ENCODE data around the gene EP400.

EP400 gene

DNA sequence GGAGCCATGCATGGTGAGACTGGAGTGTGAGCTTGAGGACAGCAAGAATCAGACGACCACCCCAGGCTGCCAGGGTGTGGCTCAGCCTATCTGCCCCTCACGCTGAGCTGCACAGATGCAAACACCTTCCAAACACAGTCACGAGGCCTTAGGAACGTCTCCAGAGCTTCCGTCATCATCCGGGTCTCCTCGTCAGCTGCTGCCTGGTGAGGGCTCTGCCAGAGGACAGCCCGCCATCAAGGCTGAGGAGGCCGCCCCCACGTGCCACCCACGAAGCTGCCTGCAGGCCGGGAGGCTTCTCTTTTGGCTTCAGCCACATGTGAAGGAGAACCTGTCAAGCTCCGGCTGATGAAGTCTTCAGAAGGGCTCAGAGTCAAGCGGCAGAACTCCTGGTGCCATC, 180.9 kb downstream of the EP400 start:
- Histone ChIP-seq H3K27me3 (ENCODE audit: insufficient read depth, low read depth, severe bottlenecking) (no peaks in the 10 kb centered on the region), H3K9me3 (ENCODE audit: severe bottlenecking) (peaks cover 5% of the 10 kb centered on the region), H3K27ac (no peak overlapping the region), H3K4me3 (ENCODE audit: low read depth, low read length) (no peak overlapping the region), H3K36me3 (peaks cover 26% of the 10 kb centered on the region)
- no peak for DNase-seq
- TF ChIP-seq, protein P1, sequence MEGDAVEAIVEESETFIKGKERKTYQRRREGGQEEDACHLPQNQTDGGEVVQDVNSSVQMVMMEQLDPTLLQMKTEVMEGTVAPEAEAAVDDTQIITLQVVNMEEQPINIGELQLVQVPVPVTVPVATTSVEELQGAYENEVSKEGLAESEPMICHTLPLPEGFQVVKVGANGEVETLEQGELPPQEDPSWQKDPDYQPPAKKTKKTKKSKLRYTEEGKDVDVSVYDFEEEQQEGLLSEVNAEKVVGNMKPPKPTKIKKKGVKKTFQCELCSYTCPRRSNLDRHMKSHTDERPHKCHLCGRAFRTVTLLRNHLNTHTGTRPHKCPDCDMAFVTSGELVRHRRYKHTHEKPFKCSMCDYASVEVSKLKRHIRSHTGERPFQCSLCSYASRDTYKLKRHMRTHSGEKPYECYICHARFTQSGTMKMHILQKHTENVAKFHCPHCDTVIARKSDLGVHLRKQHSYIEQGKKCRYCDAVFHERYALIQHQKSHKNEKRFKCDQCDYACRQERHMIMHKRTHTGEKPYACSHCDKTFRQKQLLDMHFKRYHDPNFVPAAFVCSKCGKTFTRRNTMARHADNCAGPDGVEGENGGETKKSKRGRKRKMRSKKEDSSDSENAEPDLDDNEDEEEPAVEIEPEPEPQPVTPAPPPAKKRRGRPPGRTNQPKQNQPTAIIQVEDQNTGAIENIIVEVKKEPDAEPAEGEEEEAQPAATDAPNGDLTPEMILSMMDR (IDR thresholded peaks at IDR 0.05; ENCODE audit: low read depth, low read length): no peak
